HG03139 (cell line): ENCODE results near the gene COL7A1.
"Not testable (repeated sequence)": the region's sequence is repeated elsewhere in the genome, so short reads cannot be mapped to it uniquely, and the experiment has no call there.

ENCODE experiments used
- ATAC-seq: cut with Tn5 transposase; IDR thresholded peaks from one replicate; pipeline ENCODE4 v1.9.1; 2021; ENCODE audit not compliant: unreplicated experiment

Gene COL7A1

DNA sequence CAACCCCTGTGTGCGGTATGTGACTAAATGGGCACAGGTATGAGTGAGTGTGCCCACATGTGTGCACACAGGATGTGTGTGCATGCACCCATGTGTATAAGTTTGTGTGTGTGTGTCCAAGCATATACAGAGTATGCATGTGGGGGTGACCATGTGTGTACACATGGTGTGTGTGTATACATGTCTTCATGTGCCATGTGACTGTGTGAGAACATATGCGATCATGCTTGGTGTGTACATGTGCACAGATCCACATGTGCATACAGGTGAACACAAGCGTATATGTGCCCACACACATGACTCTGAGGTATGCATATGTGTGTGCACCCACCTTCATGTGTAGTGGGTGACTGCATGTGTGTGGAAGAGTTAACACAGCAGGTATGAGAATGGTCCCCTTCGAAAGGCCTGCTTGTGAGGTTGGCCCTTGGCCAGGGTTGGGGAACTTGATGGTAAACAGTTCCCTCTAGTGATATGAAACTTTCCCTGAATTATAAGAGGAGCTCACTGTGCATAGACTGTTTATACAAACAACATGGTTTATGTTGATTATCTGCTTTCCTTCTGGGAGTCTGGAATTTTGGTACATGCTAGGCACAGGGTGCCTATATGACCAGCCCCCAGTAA, 48.8 kb downstream of the COL7A1 start:
- ATAC-seq, result no peak

DNA sequence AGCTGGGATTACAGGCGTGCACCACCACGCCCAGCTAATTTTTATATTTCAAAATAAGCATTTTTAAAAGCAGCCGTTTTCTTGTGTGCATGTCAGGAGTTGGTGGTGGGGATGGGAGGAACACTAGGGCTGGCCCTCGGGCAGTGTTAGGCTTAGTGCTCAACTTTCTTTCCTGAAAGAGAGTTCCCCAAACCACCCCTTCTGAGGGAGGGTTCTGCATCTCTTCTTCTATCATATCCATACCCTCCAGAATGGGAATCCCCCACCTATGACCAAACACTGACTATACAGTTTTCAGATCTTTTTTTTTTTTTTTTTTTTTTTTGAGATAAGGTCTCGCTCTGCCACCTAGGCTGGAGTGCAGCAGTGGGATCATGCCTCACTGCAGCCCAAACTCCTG, 51.0 kb downstream of the COL7A1 start:
- no peak for ATAC-seq

DNA sequence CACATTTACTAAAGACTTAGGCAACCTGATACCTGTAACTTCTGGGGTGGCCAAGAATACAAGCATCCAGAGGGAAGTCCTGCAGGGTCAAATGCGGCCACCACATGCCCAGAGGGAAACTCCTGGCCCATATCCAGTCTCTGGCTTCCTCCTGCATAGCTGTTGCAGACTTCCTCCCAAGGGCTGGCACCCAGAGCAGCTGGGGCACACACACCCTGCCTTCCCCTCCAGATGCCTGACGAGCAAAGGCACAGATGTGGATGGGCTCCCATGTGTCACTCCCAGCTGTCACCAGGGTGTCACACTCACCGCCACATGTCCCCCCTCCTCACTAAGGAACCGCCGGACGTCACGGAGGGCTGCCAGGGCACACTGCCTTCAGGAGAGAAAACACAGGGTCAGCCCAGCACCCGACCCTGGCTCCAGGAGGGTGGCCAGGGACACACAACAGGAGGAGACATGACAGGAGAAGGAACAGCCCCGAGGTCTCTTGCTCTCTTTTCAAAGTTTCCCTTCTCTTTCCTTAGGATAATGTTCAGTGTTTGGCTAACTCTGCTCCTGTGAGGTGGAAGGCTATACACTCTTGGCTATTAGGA, 51.8 kb downstream of the COL7A1 start:
- no peak for ATAC-seq

DNA sequence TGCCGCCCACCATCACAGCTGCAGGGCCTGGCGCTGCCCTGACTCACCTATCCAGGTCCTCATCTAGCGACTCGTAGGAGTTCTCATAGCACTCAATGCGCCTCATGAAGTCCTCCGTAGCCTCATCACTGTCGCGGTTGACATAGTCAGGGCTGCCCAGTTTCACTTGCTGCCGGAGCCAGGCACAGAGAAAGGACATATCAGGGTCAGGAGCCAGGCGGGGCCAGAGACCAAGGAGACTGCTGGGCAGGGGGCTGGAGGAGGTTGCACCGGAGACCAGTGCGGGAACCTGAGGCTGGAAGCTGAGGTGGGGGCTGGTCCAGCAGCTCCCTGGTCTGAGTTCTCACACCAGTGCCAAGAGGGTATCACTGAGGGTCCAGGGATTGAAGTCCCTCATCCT, 56.7 kb downstream of the COL7A1 start:
- no peak for ATAC-seq

DNA sequence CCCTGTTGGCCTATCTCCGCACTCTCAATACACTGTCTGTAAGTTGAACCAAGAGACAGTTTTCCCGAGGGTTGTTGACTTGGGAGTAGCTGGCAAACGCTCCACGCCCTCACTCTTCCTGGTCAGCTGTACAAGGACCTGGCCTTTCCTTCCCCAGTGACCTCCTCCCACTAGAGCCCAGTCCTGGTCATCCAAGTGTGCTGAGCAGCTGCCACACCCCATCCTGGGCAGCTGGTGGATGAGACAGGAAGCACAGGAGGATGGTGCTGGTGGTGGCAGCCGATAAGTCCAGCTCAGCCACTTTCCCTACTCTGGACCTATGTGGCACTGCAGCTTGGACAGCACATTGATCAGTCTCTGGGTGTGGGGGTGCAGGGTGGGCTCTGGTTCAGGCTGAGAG, 58.3 kb downstream of the COL7A1 start:
- ATAC-seq, result no peak

DNA sequence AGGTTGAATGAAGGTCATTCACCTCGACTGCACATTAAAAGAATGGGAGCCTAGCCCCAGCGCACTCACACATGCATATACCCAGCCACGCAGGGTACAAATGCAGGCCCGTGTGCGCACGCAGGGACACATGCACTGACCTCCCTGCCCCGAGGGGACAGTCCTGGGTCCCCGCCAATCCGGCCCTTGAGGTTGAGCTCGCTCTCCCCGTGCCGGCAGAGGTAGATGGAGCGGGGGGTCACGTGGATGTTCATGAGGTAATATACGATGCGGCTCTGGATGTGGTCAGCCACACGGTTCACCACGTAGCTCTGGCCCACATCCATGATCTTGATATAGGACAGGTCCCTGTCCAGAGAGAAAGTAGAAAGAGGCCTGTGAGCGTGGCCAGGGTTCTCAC, 59.0 kb downstream of the COL7A1 start:
- no peak for ATAC-seq

DNA sequence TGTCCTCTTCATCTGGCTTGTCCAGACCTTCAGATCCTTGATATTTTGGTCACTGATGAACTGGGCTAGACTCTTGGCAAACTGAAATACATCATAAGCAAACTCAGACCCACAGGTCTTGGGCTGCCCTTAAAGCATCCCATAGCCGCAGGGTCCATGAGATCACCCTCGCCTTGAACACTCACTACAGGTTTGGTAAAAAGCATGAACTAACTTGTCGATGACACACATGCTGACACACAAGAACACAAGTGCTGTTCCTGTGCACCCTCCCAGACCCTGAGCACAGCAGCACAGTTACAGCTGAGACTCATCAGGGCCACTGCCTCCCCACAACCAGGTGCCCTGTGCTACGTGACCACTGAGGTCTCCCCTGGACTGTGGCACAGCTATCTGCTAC, 59.6 kb downstream of the COL7A1 start:
- ATAC-seq, result no peak

DNA sequence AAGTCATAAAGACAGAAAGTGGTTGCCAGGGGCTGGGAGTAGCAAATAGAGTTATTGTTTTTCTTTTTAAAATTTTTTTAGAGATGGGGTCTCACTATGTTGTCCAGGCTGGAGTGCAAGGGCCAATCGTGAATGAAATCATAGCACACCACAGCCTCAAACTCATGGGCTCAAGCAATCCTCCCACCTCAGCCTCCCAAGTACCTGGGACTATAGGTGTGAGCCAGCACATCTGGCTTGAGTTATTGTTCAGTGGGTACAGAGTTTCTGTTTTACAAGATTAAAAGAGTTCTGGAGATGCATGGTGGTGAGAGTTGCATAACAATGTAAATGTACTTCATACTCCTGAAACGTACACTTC, 62.2 kb downstream of the COL7A1 start:
- ATAC-seq, result no peak

DNA sequence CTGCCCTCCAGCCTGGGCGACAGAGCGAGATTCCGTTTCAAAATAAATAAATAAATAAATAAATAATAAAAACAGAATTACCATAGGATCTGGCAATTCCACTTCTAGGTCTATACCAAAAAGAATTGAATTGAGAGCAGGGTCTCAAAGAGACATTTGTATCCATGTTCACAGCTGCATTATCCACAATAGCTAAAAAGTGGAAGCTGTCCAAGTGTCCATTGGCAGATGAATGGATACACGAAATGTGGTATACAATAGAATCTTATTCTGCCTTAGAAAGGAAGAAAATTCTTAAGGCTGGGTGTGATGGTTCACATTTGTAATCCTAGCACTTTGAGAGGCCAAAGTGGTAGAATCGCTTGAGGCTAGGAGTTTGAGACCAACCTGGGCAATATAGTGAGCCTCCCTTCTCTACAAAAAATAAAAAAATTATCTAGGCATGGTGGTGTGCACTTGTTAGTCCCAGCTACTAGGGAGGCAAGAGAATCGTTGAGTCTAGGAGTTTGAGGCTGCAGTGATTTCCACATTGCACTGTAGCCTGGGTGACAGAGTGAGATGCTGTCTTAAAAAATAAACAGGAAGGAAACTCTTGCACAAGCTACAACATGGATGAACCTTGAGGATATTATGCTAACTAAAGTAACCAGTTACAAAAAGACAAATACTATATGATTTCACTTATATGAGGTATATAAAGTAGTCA, 62.7 kb downstream of the COL7A1 start:
- ATAC-seq, result no peak

DNA sequence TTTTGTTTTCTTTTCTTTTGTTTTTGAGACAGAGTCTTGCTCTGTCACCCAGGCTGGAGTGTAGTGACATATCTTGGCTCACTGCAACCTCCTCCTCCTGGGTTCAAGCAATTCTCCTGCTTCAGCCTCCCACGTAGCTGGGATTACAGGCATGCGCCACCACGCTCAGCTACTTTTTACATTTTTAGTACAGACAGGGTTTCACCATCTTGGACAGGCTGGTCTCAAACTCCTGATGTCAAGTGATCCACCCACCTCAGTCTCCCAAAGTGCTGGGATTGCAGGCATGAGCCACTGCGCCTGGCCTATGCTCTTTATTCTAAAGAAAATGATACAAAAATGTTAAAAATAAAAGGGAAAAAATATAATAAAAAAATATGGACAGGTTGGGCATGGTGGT, 64.4 kb downstream of the COL7A1 start:
- ATAC-seq, result not testable (repeated sequence)

DNA sequence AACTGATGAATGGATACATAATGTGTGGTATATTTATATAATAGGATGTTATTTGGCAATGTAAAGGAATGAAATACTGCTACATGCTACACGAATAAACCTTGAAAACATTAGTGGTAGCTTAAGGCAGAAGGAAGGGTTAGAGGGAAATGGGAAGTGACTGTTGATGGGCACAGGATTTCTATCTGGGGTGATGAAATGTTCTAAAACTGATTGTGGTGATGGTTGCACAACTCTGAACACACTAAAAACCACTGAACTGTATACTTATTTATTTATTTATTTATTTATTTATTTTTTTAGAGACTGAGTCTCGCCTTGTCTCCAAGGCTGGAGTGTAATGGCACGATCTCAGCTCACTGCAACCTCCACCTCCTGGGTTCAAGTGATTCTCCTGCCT, 66.4 kb downstream of the COL7A1 start:
- ATAC-seq, result no peak

DNA sequence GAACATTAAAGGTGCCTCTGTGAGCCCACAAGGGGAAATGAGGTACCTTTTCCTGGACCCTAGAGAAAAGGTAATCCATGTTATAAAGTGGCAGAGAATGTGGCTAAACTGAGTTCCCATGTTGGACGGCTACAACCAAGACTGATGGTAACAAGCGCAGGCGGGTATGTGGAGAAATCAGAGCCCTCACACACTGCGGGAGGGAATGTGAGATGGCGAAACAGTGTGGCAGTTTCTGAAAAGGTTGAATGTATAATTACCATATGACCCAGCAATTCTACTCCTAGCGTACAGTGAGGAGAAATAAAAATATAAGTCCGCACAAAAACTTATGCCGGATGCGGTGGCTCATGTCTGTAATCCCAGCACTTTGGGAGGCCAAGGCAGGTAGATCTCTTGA, 67.1 kb downstream of the COL7A1 start:
- ATAC-seq, result no peak

DNA sequence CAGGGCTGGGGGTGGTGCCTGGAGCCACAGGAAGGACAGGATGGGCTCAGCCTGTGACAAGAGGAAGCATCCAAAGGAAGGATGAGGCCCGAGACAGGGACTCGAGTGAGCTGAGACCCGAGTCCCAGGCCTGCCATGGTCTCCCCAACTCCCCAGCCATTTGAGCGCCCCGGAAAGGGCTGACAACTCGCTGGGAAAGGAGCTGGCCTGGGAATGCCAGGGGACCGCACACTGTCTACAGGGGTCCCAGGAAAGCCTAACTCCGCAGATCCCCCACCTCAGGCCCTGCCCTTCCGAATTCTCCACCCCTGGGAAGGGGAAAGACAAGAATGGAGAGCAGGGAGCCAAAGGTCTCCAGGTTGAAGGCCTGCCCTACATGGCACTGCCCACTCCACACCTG, 70.2 kb downstream of the COL7A1 start:
- ATAC-seq, result no peak

DNA sequence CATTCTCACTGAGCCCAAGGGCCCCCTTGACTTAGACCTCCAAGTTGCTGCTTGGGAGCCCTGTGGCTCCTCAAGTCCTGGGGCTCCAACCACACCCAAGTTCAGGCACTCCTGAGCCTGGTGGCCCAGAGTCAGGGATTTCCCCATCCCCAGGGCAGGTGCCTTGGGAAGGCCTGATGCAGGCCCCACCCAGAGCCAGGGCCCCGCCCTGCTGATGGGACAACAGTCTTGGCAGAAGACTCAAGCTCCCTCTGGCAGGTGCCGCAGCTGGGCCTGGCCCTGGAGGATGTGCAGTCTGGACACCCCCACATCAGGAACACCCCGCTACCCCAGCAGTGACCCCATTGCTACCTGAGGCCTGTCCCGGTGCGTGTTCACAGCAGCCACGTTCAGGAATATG, 73.5 kb downstream of the COL7A1 start:
- no peak for ATAC-seq

DNA sequence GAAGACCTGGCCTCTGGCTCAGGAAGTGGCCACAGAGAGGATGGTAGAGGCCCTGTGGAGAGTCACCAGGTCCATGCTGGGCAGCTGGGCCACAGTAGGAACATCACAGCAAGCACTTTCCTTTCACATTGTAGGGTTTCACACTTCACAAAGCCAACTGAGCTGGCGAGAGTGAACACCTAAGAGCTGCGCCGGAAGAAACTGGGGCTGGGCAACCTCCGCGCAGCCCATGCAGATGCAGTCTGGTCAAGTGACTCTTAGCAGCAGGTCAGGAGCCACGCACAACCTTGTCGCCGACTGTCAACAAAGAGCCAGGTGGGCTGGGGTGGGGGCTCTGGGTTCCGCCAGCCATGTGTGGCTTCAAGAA, 75.9 kb downstream of the COL7A1 start:
- ATAC-seq, result no peak

DNA sequence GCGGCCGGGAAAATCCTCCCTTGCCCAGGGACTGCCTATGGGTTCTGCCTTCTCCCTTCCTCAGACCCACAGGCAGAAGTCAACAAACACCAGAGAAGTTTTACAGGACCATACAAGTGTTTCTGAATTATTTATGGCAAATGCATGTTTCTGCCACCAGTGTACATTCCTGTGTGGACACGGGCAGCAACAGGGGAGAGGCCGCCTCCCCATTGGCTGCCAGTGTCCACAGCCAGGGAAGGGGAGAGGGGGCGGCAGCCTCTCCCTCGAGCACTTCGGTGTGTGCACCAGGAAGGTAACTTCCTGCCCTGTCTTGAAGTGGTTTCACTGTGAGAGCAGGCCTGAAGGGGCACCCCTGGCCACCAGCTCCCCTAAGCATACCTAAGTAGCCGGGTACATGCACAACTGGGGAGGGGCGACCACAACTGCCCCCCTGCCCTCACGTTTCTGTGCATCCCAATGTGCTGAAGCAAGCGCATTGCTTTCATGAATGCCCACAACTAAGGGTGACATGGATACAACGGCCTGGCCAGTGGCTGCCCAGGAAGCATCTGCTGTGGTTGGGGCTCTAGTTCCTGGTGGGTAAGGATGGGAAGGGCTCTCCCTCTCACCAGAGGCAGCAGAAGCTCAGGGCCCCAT, 76.4 kb downstream of the COL7A1 start:
- no peak for ATAC-seq

DNA sequence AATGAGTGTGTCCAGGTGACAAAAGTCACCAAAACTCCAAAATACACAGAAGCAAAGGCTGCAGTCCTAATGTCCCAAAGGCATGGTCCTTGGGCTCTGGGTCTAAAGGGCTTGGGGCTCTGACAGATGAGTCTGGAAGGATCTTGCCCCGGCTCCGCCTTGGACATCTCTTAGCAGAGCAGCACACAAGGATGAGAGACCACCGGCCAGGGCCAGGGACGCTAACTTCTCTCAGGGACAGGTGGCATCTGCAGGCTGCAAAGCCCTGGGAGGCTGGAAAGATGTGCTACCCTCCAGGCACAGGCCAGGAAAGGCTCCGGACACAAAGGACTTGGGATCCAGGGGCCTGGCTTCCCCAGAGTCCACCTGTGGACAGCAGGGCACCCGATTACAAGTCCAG, 77.1 kb downstream of the COL7A1 start:
- ATAC-seq, result no peak

DNA sequence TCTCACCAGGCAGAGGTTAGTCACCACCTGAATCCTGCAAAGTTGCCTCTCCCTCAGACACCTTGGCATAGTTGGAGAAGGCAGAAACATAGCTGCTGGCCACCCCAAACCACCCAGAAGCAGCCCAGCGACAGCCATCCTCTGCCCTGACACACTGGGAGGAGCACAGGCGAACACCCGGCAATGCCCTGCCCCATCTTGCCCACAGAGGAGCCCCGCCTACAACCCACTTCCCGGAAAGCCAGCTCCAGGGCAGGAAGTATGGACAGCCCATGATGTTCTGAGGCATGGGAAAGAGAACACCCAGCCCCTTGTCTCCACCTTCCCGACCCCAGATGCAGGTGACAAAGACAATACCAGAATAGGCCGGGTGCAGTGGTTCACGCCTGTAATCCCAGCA, 78.6 kb downstream of the COL7A1 start:
- no peak for ATAC-seq

DNA sequence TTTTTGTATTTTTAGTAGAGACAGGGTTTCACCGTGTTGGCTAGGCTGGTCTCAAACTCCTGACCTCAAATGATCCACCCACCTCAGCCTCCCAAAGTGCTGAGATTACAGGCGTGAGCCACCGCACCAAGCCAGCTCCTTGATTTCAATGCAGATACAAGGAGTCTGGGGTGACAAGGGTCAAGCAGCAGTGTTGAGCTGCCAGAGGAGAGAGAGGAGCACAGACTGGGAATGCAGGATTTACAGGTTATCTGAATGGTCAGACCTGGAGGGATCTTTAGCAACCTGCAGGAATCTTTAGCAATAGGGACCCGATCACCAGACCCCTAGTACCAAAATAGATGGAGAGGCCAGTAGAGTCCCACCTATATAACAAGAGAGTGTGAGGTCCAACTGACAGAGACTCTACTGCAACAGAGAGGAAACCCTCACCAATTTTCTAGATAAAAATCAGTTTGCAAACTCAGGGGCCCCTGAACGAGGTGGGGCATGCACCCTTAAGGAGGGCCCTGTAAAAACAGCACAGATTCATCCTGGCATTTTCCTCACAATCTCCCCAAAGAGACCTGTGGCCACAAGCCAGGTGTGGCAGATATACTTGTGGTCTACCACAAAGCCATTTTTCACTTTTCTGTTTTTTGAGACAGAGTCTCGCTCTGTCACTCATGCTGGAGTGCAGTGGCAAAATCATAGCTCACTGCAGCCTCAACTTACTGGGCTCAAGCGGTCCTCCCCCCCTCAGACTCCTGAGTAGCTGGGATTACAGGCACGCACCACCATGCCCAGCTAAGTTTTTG, 80.5 kb downstream of the COL7A1 start:
- ATAC-seq, result no peak
